ENCODE measurements around the gene ZCCHC24. TPM values are rescaled to one million over a fixed set of nuclear protein-coding genes. Genes with fewer than 3 reads are reported as not detected.

Gene ZCCHC24
- total RNA-seq, 1 donor from 2014 or later: 31.8 TPM

- Mint-ChIP-seq H3K27me3 (ENCODE audit: low read depth) (peaks cover 7% of the 10 kb centered on the region), H3K4me1 (no peaks in the 10 kb centered on the region), H3K4me3 (no peak overlapping the region), H3K27ac (no peak overlapping the region), H3K36me3 (no peaks in the 10 kb centered on the region), H3K9me3 (peaks cover 11% of the 10 kb centered on the region)
- TF ChIP-seq, protein P1, sequence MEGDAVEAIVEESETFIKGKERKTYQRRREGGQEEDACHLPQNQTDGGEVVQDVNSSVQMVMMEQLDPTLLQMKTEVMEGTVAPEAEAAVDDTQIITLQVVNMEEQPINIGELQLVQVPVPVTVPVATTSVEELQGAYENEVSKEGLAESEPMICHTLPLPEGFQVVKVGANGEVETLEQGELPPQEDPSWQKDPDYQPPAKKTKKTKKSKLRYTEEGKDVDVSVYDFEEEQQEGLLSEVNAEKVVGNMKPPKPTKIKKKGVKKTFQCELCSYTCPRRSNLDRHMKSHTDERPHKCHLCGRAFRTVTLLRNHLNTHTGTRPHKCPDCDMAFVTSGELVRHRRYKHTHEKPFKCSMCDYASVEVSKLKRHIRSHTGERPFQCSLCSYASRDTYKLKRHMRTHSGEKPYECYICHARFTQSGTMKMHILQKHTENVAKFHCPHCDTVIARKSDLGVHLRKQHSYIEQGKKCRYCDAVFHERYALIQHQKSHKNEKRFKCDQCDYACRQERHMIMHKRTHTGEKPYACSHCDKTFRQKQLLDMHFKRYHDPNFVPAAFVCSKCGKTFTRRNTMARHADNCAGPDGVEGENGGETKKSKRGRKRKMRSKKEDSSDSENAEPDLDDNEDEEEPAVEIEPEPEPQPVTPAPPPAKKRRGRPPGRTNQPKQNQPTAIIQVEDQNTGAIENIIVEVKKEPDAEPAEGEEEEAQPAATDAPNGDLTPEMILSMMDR (IDR thresholded peaks at IDR 0.05; ENCODE audit: unreplicated experiment): no peak
- DNase-seq (ENCODE audit: low spot score in 2 of 2, unreplicated experiment in 2 of 2): no peak
These were observed 32.0 kb upstream of the ZCCHC24 start for GRCh38 chr10:79477456-79477855.

DNA sequence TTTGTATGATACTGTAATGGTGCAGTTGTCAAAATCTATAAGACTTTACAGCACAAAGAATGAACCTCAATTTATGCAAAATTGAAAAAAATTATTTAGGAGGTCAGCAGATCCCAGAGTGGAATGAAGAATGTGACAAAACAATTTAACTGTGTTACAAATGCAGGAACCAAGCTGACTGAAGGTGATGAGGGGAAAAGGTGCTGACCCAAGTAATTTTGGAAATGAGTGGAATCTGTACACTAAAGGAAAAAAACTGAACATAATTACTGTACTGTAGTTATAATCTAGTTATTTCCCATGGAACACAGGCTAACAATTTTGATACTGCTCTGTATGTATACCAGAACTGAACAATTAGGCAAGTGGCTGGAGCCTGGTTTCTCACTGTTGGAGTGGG lies 31.2 kb upstream of the ZCCHC24 start:
- Mint-ChIP-seq H3K36me3 (no peaks in the 10 kb centered on the region), H3K27me3 (ENCODE audit: low read depth) (peaks cover 7% of the 10 kb centered on the region), H3K4me1 (no peaks in the 10 kb centered on the region), H3K27ac (no peak overlapping the region), H3K4me3 (no peak overlapping the region), H3K9me3 (peaks cover 11% of the 10 kb centered on the region)
- TF ChIP-seq, protein P1 (IDR thresholded peaks at IDR 0.05; ENCODE audit: unreplicated experiment): no peak
- no peak for DNase-seq (ENCODE audit: low spot score in 2 of 2, unreplicated experiment in 2 of 2)

DNA sequence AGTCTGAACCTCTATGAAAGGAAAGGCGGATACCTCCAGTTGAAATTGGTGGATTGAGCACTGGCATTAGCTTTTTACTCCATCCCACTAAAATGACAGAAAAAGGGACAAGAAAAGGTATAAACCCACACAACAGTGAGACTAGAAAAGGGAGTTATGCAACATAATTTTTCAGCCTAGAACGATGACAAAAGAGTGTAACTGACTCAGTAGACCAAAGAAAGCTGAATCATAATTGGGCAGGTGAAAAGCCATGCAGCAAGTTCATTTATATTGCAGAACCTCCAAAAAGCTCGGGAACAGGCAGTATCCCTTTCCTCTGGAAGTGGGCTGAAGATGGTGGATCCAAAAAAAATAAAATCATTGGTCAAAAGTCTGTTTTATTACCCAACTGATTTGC lies 30.5 kb upstream of the ZCCHC24 start:
- Mint-ChIP-seq H3K4me1 (no peaks in the 10 kb centered on the region), H3K27ac (no peak overlapping the region), H3K4me3 (no peak overlapping the region), H3K27me3 (ENCODE audit: low read depth) (peaks cover 7% of the 10 kb centered on the region), H3K36me3 (no peaks in the 10 kb centered on the region), H3K9me3 (peaks cover 6% of the 10 kb centered on the region)
- DNase-seq (ENCODE audit: low spot score in 2 of 2, unreplicated experiment in 2 of 2): no peak
- TF ChIP-seq, protein P1 (IDR thresholded peaks at IDR 0.05; ENCODE audit: unreplicated experiment): no peak

DNA sequence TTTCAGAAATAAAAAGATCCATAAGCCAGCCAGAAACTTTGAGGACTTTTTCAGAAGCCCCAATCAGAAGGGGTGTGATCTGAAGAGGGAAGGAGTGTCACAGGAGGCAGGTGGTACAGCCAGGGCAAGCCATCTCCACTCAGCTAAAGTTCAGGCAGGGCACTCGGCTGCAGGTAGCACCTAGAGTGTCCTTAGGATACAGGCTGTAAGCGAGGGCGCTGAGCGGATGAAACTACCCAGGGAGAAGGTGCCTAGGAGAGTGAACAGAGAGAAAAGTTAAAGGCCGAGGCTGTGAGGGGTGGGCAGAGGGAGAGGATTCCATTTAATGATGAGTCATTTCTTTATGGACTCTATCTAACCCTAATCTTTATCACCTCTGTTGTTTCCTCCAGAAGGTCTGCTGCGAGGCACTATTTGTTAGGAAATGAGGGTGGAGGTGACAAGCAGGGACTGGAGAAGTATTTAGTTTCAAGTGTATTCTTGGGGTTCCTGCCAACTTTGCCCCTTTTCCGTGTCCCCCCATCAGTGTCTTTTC lies 29.8 kb upstream of the ZCCHC24 start:
- peaks cover 7% of the 10 kb centered on the region for H3K27me3 Mint-ChIP-seq (ENCODE audit: low read depth)
- H3K4me3 Mint-ChIP-seq: no peak overlapping the region
- DNase-seq (ENCODE audit: low spot score in 2 of 2, unreplicated experiment in 2 of 2): no peak
- H3K27ac Mint-ChIP-seq: no peak overlapping the region
- TF ChIP-seq, protein P1 (IDR thresholded peaks at IDR 0.05; ENCODE audit: unreplicated experiment): no peak
- H3K9me3 Mint-ChIP-seq: no peaks in the 10 kb centered on the region
- no peaks in the 10 kb centered on the region for H3K36me3 Mint-ChIP-seq
- no peaks in the 10 kb centered on the region for H3K4me1 Mint-ChIP-seq

DNA sequence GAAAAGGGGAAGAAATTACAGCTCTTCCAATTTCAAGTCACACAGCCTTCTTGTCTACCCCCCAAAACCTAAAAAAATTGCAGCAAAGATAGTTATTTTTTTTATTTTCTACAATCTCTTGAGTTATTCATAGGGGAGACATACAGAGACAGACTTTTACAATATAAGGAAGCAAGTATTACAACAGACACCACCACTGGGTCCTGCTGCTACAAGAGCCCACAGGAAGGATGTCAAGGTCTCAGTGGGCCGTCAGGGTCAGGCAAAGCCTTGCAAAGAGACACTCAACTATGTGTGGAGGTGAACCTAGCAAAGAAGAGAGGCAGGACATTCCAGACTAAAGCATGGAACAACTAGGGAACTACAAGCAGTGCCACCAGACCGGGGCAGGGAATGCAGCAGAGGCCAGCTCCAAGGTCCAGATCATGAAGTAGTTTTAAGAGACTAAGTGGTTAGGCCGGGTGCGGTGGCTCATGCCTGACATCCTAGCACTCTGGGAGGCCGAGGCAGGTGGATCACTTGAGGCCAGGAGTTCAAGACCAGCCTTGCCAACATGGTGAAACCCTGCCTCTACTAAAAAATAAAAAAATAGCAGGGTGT lies 28.2 kb upstream of the ZCCHC24 start:
- Mint-ChIP-seq H3K27ac (no peak overlapping the region), H3K36me3 (no peaks in the 10 kb centered on the region), H3K9me3 (no peaks in the 10 kb centered on the region), H3K4me3 (no peak overlapping the region), H3K4me1 (no peaks in the 10 kb centered on the region), H3K27me3 (ENCODE audit: low read depth) (peaks cover 7% of the 10 kb centered on the region)
- TF ChIP-seq, protein P1 (IDR thresholded peaks at IDR 0.05; ENCODE audit: unreplicated experiment): no peak
- DNase-seq (ENCODE audit: low spot score in 2 of 2, unreplicated experiment in 2 of 2): no peak
